Epithelial cell of prostate (primary cell): ENCODE measurements around the gene ATOH7.
"Not testable (repeated sequence)": the region's sequence is repeated elsewhere in the genome, so short reads cannot be mapped to it uniquely, and the experiment has no call there.

Experiments used
- DNase-seq: peaks from one replicate; pipeline ENCODE4 v3.0.0-alpha.2; 2011; ENCODE audit warnings: low read depth, low spot score
- H3K27ac ChIP-seq: fragments of 450-650 bp; 2 replicates; pipeline ENCODE4 v1.5.1; 2017; ENCODE audit warnings: mild to moderate bottlenecking

Gene ATOH7

GRCh38 chr10:68239069-68239468, 7.2 kb upstream of the ATOH7 start:
- H3K27ac ChIP-seq: no peak overlapping the region
- DNase-seq: no peak

DNA sequence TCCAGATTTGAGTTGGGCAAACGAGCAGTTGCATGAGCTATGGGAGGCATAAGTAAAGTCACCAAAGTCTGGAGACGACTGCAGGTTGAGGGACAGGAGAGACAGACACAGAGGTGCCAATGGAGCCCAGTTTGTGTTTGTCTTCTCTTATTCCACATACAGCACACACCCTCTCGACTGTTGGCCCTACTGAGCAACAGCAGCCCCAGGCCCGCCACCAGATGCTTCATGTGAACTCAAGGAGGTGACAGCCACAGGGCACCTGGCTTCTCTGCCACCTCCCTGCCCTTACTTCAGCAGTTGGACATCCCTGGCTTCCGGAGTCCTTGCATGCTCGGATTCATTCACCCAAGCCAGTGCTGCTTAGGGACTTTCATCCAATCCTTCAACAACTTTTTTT, 6.5 kb upstream of the ATOH7 start:
- no peak for DNase-seq

DNA sequence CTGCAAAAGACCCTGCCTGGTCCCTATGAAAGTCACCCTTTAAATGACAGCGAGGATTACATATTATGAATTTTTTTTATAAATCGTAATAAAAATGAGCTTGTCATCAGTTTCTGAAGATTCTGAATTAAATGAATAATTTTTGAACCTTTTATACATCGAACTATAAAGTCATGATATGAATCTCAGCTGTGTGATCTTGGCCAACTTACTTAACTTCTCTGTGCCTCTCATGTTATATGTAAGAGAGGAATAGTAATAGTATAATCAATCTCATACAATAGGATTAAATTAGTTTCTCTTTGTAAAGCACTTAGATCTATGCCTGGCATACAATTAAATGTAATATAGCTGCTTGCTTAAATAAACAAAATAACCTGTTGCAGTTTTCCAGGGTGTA, 5.3 kb upstream of the ATOH7 start:
- DNase-seq: no peak
- H3K27ac ChIP-seq: no peak overlapping the region

More for the DNA sequence above, 6.5 kb upstream of the ATOH7 start:
- H3K27ac ChIP-seq: no peak overlapping the region

DNA sequence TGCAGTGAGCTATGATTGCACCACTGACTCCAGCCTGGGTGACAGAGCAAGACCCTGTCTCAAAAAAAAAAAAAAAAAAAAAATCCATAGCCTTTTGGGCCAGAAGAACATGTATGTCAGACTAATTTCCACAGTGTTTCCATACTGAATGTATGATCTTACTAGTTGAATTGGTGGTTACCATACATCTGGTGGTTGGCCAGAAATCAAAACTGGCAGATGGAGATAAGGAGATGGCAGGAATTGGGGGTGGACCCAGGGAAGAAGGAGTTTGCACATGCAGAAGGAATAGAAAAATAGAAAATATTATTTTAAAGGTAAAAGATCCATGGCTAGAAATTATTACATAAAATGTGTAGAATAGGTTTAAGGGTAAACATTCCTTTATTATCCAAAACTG, 3.7 kb upstream of the ATOH7 start:
- DNase-seq: no peak
- no peak overlapping the region for H3K27ac ChIP-seq

DNA sequence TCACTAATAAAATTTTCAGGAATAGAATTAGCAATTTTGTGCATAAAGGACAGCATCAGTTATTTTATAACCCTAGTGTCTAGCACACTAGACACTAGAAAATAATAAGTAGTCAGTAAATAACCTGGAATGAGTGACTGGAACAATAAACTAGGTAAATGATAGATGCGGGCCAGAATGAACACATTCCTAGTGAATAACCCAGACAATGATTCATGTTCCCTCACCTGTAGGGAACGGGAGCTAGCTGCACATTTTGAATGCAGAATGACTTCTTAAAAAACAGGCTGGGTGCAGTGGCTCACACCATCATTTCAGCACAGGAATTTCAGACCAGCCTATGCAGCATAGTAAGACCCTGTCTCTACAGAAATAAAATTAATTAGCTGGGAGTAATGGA, 3.2 kb upstream of the ATOH7 start:
- DNase-seq: peak; percentile 36

GRCh38 chr10:68233046-68233445, 1.1 kb upstream of the ATOH7 start:
- no peak for DNase-seq
- H3K27ac ChIP-seq: no peak overlapping the region

More for the DNA sequence above, 3.2 kb upstream of the ATOH7 start:
- H3K27ac ChIP-seq: no peak overlapping the region

DNA sequence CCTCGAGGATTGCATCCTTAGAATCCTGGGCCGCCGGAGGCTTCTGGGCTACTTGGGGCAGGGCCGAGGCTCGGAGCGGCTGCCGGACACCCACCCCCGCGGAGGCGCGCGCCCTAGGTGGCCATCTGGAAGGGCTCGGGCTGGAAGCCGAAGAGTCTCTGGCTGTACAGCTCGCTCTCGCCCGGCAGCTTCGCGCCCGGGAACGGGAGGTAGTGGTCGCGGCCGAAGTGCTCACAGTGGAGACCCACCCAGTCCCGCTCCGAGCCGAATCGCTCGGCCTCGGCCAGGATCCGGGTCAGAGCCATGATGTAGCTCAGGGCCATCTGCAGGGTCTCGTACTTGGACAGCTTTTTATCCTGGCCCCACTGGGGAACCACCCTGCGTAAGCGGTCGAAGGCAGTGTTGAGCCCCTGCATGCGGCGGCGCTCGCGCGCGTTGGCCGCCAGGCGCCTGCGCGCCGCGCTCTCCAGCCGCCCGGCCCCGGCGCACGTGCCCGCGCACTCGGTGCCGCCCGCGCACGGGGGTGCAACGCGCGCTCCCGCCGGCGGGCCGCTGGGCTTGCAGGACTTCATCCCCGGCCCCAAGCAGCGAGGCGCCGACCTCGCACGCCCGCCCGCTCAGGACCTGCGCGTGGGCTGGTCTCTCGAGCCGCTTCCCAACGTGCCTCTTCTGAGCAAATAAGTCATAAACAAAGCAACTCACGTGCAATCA, 652 bp downstream of the ATOH7 start:
- no peak for DNase-seq
- H3K27ac ChIP-seq: no peak overlapping the region

GRCh38 chr10:68230268-68230667, 1.6 kb downstream of the ATOH7 start:
- DNase-seq: no peak

GRCh38 chr10:68224810-68225209, 7.1 kb downstream of the ATOH7 start:
- no peak overlapping the region for H3K27ac ChIP-seq
- peak; percentile 57 for DNase-seq

More at GRCh38 chr10:68230268-68230667, 1.6 kb downstream of the ATOH7 start:
- no peak overlapping the region for H3K27ac ChIP-seq

GRCh38 chr10:68223535-68224165, 8.3 kb downstream of the ATOH7 start:
- no peak overlapping the region for H3K27ac ChIP-seq
- DNase-seq: no peak

DNA sequence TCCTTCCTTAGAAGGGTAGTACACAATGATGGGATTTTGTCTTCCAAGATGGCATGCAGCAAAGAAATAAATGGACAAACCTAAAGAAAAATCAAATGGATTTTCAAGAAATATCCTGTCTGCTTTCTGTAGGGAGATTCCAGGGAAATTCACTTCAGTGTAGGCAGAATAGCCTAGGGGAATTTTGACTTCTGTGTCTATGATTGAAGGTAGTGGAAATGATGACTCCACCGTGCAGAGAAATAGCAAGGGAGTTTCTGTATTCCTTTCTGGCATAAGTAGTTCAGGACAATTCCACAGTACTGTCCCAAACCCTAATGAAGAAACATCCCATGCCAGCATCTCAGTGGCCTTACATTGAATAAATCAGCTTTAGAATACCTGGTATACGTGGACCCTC, 9.5 kb downstream of the ATOH7 start:
- no peak for DNase-seq

DNA sequence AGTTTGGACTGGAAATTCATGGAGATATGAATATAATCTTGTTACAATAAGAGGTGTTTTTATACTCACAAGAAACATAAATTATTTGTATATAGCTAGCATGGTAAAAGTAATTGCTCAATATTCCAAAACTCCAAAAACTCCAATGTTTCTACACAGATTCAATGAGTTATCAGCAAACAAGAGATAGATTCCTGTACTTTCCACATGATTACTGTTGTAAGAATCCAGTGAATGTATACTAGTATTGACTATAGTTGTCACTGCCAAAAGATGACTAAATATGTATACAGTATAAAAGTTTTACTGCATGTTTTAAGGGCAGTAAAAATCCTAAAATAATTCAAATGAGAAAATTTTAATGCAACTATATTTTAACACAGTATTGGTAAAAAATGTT, 10.7 kb downstream of the ATOH7 start:
- H3K27ac ChIP-seq: no peak overlapping the region
- DNase-seq: no peak

More for the DNA sequence above, 9.5 kb downstream of the ATOH7 start:
- no peak overlapping the region for H3K27ac ChIP-seq

- no peak for DNase-seq
- no peak overlapping the region for H3K27ac ChIP-seq
Measured at GRCh38 chr10:68218786-68219185, 13.1 kb downstream of the ATOH7 start.

DNA sequence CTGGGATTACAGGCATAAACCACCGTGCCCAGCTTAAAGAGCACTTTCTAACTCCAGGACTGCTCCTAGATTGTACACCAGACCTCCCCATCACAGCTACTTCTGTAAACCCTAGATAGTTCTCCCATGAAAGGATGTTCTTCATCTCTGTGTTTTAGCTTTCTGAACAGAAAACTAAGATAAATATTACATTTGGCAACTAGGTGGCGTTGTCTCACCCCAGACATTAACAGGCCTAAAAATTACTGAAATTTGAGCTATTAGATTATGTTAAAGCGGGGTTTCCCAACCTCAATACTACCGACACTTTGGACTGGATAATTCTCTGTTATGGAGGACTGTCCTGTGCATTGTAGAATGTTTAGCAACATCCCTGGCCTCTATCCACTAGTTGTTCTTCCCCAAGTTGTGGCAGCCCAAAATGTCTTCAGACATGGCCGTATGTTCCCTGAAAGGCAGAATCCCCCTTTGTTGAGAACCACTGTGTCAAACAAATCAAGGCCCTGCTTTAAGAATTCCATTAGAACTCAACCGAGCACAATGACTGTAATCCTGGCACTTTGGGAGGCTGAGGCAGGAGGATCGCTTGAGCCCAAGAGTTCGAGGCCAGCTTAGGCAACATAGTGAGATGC, 19.1 kb downstream of the ATOH7 start:
- no peak overlapping the region for H3K27ac ChIP-seq
- DNase-seq: no peak

- no peak for DNase-seq
- no peak overlapping the region for H3K27ac ChIP-seq
Measured at GRCh38 chr10:68211669-68212068, 20.2 kb downstream of the ATOH7 start.

DNA sequence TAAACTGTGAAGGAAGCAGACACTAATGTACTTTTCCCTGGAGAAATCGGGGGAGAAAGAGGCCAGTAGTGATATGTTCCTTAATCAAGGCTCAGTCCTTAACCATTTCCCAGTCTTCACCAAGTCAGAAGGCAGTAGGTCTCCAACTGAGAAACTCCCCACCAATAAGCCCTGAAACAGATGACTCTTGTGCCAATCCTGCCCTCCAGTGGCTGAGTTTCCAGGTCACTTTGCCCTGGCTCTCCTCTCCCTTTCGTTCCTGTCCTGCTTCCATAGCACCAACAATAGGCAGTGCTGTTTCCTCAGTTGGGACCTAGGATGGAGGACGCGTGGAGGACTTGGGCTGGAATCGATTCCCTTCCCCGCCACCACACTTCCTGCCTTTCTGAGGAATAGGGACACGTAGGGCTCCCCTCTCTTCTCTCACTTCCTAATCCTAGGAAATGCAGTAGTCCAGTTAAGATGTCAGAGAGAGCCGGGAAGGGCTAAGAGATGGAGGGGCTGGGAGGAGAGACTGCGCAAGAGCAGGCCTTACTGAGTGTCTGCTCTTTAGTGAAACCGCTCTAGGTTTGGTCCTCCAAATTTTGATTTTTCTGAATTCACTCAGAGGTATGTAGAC, 23.4 kb downstream of the ATOH7 start:
- no peak overlapping the region for H3K27ac ChIP-seq
- peak; percentile 24 for DNase-seq

DNA sequence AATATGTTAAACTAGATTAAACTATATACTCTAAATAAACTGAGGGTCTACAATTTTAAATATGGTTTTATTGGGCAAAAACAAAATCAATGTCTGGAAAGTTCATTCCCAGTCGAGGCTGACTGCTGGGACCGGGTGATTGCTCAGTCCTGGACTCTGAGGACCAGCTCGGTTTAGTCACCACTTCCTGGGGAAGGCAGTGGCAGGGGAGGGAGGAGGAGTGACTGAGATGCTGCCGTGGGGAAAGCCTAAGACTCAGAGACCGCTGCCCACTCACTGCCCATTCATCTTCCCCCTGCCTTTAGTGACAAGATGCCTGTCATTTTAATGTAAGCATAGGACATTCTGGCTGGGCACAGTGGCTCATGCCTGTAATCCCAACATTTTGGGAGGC, 29.0 kb downstream of the ATOH7 start:
- no peak overlapping the region for H3K27ac ChIP-seq
- DNase-seq: no peak

DNA sequence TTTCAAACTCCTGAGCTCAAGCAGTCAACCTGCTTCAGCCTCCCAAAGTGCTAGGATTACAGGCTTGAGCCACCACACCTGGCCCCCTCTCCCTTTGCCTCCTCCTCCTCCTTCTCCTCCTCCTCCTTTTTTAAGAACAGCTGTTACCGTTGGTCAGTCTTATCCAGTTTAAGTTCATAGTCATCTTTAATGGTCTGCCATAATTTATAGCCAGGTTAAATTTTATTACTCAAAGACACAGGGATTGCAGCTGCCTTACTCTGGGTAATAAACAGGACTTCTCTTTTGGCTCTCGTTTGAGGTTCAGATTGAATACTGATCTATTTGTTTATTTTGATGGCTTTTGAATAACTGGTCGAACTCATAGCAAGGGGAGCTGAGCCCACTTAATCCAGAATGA, 35.2 kb downstream of the ATOH7 start:
- DNase-seq: no peak
- H3K27ac ChIP-seq: no peak overlapping the region

DNA sequence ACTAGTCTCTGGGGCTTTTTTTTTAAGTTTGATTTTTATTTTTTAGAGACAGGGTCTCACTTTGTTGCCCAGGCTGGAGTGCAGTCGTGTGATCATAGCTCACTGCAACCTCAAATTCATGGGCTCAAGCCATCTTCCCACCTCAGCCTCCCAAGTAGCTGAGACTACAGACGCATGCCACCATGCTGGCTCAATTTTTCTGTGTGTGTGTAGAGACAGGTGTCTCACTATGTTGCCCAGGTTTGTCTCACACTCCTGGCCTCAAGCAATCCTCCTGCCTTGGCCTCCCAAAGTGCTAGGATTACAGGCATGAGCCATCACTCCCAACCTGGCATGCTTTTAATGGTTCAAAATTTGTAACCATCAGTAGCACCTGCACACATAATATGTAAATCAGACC, 36.1 kb downstream of the ATOH7 start:
- H3K27ac ChIP-seq, DNase-seq: not testable (repeated sequence)

GRCh38 chr10:68194290-68194689, 37.6 kb downstream of the ATOH7 start:
- DNase-seq: no peak
- no peak overlapping the region for H3K27ac ChIP-seq

DNA sequence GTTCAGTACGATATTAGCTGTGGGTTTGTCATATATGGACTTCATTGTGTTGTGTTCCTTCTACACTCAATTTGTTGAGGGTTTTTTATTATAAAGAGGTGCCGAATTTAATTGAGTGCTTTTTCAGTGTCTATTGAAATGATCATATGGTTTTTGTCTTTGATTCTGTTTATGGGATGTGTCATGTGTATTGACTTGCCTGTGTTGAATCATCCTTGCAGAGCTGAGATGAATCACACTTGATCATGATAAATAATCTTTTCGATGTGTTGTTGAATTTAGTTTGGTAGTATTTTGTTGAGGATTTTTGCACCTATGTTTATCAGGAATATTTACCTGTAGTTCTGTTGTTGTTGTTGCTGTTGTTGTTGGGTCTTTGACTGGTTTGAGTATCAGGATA, 39.8 kb downstream of the ATOH7 start:
- H3K27ac ChIP-seq: no peak overlapping the region
- DNase-seq: peak; percentile 26
